PC-3 (cell line): ENCODE measurements around the gene PHETA1. TPM values are rescaled to one million over a fixed set of nuclear protein-coding genes. Genes with fewer than 3 reads are reported as not detected.

Experiments used
- ATAC-seq: fragments of 200-7000 bp; cut with Tn5 transposase; 2 replicates; pipeline ENCODE4 v1.9.1; 2020; ENCODE audit warnings: mild to moderate bottlenecking, moderate library complexity
- BruUV-seq: library from RNA; stranded (reverse); fragments of 400-500 nt; replicated peaks from 2 replicates; lab custom pipeline; 2021; lab: Mats Ljungman, UMichigan
- CTCF ChIA-PET: fragments of 300-600 bp; sonication (Branson Sonifier 250); formaldehyde crosslinking; loops from one replicate; lab custom pipeline; 2022; ENCODE audit warnings: antibody characterized with exemption; lab: Charles Lee
- POLR2A ChIA-PET: fragments of 300-600 bp; sonication (Branson Sonifier 250); formaldehyde crosslinking; loops from one replicate; lab custom pipeline; 2022; ENCODE audit warnings: antibody characterized with exemption; ENCODE audit not compliant: unreplicated experiment; lab: Charles Lee
- DNase-seq: peaks from one replicate; pipeline ENCODE4 v3.0.0-alpha.2; 2015
- H2AFZ ChIP-seq: fragments of 300-600 bp; sonication (generic); 2 replicates; pipeline ENCODE4 v1.6.0; 2016; ENCODE audit warnings: antibody characterized with exemption, low read length
- H3F3A ChIP-seq: fragments of 300-600 bp; sonication (generic); one replicate; pipeline ENCODE4 v1.6.0; 2017; ENCODE audit warnings: antibody characterized with exemption, low read length, control low read depth, mild to moderate bottlenecking; ENCODE audit not compliant: unreplicated experiment
- H3K27ac ChIP-seq: fragments of 300-600 bp; sonication (generic); 2 replicates; pipeline ENCODE4 v1.5.1; 2016; ENCODE audit warnings: mild to moderate bottlenecking, low read length
- H3K27me3 ChIP-seq: fragments of 300-600 bp; sonication (generic); 2 replicates; pipeline ENCODE4 v1.6.1; 2016; ENCODE audit warnings: low read length, mixed read lengths
- H3K36me3 ChIP-seq: fragments of 300-600 bp; sonication (generic); 2 replicates; pipeline ENCODE4 v1.6.1; 2016; ENCODE audit warnings: low read depth, mixed run types, low read length, mixed read lengths
- H3K4me1 ChIP-seq: fragments of 300-600 bp; sonication (generic); 2 replicates; pipeline ENCODE4 v1.5.1; 2016; ENCODE audit warnings: low read length; ENCODE audit not compliant: insufficient read depth
- H3K4me2 ChIP-seq: fragments of 300-600 bp; sonication (generic); 2 replicates; pipeline ENCODE4 v1.6.0; 2016; ENCODE audit warnings: low read length
- H3K4me3 ChIP-seq: fragments of 300-600 bp; sonication (generic); 2 replicates; pipeline ENCODE4 v1.5.1; 2016; ENCODE audit warnings: mild to moderate bottlenecking, low read length, mixed read lengths
- H3K79me2 ChIP-seq: fragments of 300-600 bp; sonication (generic); 2 replicates; pipeline ENCODE4 v1.6.1; 2017; ENCODE audit warnings: low read length, mixed read lengths
- H3K9ac ChIP-seq: fragments of 300-600 bp; sonication (generic); 2 replicates; pipeline ENCODE4 v1.6.0; 2016; ENCODE audit warnings: mild to moderate bottlenecking, low read length
- H3K9me2 ChIP-seq: fragments of 300-600 bp; sonication (generic); replicated peaks from 2 replicates; pipeline ENCODE4 v1.6.1; 2016; ENCODE audit warnings: mixed run types, low read length, mixed read lengths
- H3K9me3 ChIP-seq: fragments of 300-600 bp; sonication (generic); 2 replicates; pipeline ENCODE4 v1.6.1; 2016; ENCODE audit warnings: low read length, mixed read lengths
- H4K20me1 ChIP-seq: fragments of 300-600 bp; sonication (generic); 2 replicates; pipeline ENCODE4 v1.6.1; 2016; ENCODE audit warnings: low read length, mixed read lengths
- EZH2 ChIP-seq: fragments of 300-600 bp; sonication (generic); IDR thresholded peaks from one replicate; pipeline ENCODE4 v1.6.1; 2017; ENCODE audit warnings: antibody characterized with exemption, mild to moderate bottlenecking, low read length; ENCODE audit not compliant: unreplicated experiment
- EZH2phosphoT487 ChIP-seq: fragments of 300-600 bp; sonication (generic); IDR thresholded peaks from 2 replicates; pipeline ENCODE4 v1.6.1; 2018; ENCODE audit warnings: mild to moderate bottlenecking, antibody characterized with exemption, low read length, borderline replicate concordance
- intact Hi-C: fragments of 100-400 bp; cut with micrococcal nuclease; formaldehyde crosslinking; loops from 2 replicates; pipeline ENCODE4 v1.9.0; 2023
- total RNA-seq: library from RNA; depleted of rRNA; stranded (reverse); fragments of >200 nt; gene quantifications from 2 replicates; pipeline ENCODE4 v1.2.3, GENCODE V29; 2014
- TF ChIP-seq, protein P1 (sequence below): fragments of 300-600 bp; sonication (generic); conservative IDR thresholded peaks from 2 replicates; pipeline ENCODE4 v1.5.1; 2017; ENCODE audit warnings: antibody characterized with exemption, low read depth, mild to moderate bottlenecking, low read length

The PHETA1 gene
- total RNA-seq, 1 experiment from 2014 or later = 18.6 TPM

DNA sequence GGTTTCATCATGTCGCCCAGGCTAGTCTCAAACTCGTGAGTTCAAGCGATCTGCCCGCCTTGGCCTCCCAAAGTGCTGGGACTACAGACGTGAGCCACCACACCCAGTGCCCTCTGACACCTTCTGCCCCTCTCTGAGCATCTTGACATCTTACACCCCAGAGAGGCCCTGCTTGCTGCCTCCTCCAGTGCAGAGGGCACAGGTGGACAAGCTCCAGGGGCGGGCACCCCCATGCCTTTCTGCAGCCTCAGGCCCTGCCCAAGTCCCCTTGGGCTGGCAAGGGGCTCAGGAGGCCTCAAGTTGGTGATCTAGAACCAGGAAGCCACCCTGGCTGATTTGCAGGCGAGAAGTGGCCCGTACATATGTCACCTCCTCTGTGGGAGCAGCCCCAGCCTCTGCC lies 25.6 kb upstream of the PHETA1 start:
- H3K4me3 ChIP-seq = no peak overlapping the region
- no TSS peak for BruUV-seq
- CTCF ChIA-PET = interaction anchor here (0.6 kb wide), 1 partner anchor 11 kb away, joined by 3 read pairs; no protein-coding TSS in a partner anchor
- no peaks in the 10 kb centered on the region for H3K27me3 ChIP-seq
- H3K36me3 ChIP-seq = no peaks in the 10 kb centered on the region
- H3F3A ChIP-seq = no peaks in the 10 kb centered on the region
- no peak overlapping the region for H3K4me2 ChIP-seq
- intact Hi-C loops = loop anchor here (10.0 kb wide), 1 partner anchor 280 kb away; no protein-coding TSS in a partner anchor
- ATAC-seq = no peak
- DNase-seq = no peak
- no peak overlapping the region for H3K9ac ChIP-seq
- no peaks in the 10 kb centered on the region for H4K20me1 ChIP-seq
- no peaks in the 10 kb centered on the region for H3K9me3 ChIP-seq
- no peaks in the 10 kb centered on the region for H3K79me2 ChIP-seq
- no peaks in the 10 kb centered on the region for H3K9me2 ChIP-seq
- POLR2A ChIA-PET = no interaction called here
- H2AFZ ChIP-seq = no peak overlapping the region
- peaks cover 28% of the 10 kb centered on the region for H3K4me1 ChIP-seq
- TF ChIP-seq EZH2phosphoT487 = no peak
- TF ChIP-seq, protein P1, sequence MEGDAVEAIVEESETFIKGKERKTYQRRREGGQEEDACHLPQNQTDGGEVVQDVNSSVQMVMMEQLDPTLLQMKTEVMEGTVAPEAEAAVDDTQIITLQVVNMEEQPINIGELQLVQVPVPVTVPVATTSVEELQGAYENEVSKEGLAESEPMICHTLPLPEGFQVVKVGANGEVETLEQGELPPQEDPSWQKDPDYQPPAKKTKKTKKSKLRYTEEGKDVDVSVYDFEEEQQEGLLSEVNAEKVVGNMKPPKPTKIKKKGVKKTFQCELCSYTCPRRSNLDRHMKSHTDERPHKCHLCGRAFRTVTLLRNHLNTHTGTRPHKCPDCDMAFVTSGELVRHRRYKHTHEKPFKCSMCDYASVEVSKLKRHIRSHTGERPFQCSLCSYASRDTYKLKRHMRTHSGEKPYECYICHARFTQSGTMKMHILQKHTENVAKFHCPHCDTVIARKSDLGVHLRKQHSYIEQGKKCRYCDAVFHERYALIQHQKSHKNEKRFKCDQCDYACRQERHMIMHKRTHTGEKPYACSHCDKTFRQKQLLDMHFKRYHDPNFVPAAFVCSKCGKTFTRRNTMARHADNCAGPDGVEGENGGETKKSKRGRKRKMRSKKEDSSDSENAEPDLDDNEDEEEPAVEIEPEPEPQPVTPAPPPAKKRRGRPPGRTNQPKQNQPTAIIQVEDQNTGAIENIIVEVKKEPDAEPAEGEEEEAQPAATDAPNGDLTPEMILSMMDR = no peak
- TF ChIP-seq EZH2 = no peak
- no peak overlapping the region for H3K27ac ChIP-seq

DNA sequence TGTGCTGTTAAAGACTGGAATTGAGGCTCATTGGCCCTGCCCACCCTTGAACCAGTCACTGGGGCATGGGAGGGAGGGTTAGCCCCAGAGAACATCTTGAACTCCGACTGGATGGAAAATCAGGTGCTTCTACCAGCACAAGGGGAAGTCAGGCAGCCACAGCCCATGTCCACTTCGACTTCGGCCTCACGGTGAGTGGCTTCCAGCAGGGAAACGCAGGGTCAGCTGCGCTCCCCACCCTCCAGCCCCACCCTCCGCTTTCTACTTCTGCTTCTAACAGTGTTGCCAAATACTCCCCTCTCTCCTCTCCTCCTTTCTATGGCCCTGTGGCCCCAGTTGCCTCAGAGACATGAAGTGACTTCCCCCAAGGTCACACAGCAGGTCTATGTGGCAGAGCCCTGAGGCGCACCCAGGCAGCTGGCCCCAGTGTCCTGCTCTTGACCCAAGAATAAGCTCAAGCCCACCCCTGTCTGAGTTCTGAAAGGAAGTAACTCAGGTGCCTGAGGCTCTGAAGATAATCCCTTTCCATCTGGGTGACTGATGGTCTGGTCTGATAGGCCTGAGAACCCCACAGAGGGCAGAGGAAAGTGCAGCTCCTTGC lies 24.9 kb upstream of the PHETA1 start:
- H3K79me2 ChIP-seq = no peaks in the 10 kb centered on the region
- no peak for TF ChIP-seq EZH2
- TF ChIP-seq, protein P1 = no peak
- no peak for TF ChIP-seq EZH2phosphoT487
- no peak overlapping the region for H3K27ac ChIP-seq
- BruUV-seq = no TSS peak
- H3K9me2 ChIP-seq = no peaks in the 10 kb centered on the region
- no peaks in the 10 kb centered on the region for H3F3A ChIP-seq
- ATAC-seq (no peak), DNase-seq (peak; percentile 34)
- H3K4me3 ChIP-seq = no peak overlapping the region
- H3K36me3 ChIP-seq = no peaks in the 10 kb centered on the region
- H3K27me3 ChIP-seq = no peaks in the 10 kb centered on the region
- H3K4me2 ChIP-seq = no peak overlapping the region
- ChIA-PET POLR2A (no interaction called here), CTCF (interaction anchor here (0.6 kb wide), 1 partner anchor 11 kb away, joined by 3 read pairs; no protein-coding TSS in a partner anchor)
- no peak overlapping the region for H3K9ac ChIP-seq
- no peak overlapping the region for H2AFZ ChIP-seq
- intact Hi-C loops = loop anchor here (10.0 kb wide), 1 partner anchor 281 kb away; no protein-coding TSS in a partner anchor
- H4K20me1 ChIP-seq = no peaks in the 10 kb centered on the region
- no peaks in the 10 kb centered on the region for H3K9me3 ChIP-seq
- peaks cover 26% of the 10 kb centered on the region for H3K4me1 ChIP-seq

DNA sequence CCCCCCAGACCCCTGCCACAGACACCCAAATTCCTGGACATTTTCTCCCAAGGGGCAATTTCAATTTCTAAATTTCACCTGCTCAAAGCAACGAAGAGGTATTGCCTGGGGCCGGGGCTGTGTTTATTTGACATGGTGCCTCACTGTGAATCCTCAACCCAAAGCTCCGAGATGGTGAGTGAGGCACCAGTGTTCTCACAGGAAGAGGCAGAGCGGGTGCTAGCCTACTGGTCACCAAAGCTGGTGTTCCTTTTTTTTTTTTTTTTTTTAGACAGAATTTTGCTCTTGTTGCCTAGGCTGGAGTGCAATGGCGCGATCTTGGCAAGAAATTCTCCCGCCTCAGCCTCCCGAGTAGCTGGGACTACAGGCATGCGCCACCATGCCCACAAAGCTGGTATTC lies 22.0 kb upstream of the PHETA1 start:
- no peaks in the 10 kb centered on the region for H3K27me3 ChIP-seq
- H3F3A ChIP-seq = no peaks in the 10 kb centered on the region
- no peaks in the 10 kb centered on the region for H3K9me2 ChIP-seq
- H3K4me1 ChIP-seq = peaks cover 9% of the 10 kb centered on the region; the same call in 1 of the 2 replicates
- no peak for ATAC-seq
- DNase-seq = no peak
- no peaks in the 10 kb centered on the region for H3K9me3 ChIP-seq
- TF ChIP-seq EZH2phosphoT487 (no peak), EZH2 (no peak)
- TF ChIP-seq, protein P1 = no peak
- CTCF ChIA-PET = no interaction called here
- H2AFZ ChIP-seq = no peak overlapping the region
- H3K36me3 ChIP-seq = no peaks in the 10 kb centered on the region
- H3K4me2 ChIP-seq = no peak overlapping the region
- intact Hi-C loops = loop anchor here (10.0 kb wide), 1 partner anchor 284 kb away; no protein-coding TSS in a partner anchor
- POLR2A ChIA-PET = no interaction called here
- H3K9ac ChIP-seq = no peak overlapping the region
- H3K4me3 ChIP-seq = no peak overlapping the region
- BruUV-seq = no TSS peak
- H3K79me2 ChIP-seq = no peaks in the 10 kb centered on the region
- H3K27ac ChIP-seq = no peak overlapping the region
- no peaks in the 10 kb centered on the region for H4K20me1 ChIP-seq
